Activated CD8-positive, alpha-beta T cell treated with anti-CD3 and anti-CD28 coated beads for 36 hours (primary cell): ENCODE results near the gene MDK. TPM values are rescaled to one million over a fixed set of nuclear protein-coding genes. Genes with fewer than 3 reads are reported as not detected.

Source experiments
- ATAC-seq: fragments of 200-7000 bp; cut with Tn5 transposase; one replicate; pipeline ENCODE4 v1.10.0; 2021; ENCODE audit warnings: mild to moderate bottlenecking, moderate library complexity
- CTCF ChIA-PET: fragments of 350-600 bp; sonication (Branson Sonifier 250); formaldehyde crosslinking; loops from one replicate; lab custom pipeline; 2021; ENCODE audit warnings: antibody characterized with exemption; lab: Charles Lee
- POLR2A ChIA-PET: fragments of 350-600 bp; sonication (Branson Sonifier 250); formaldehyde crosslinking; loops from one replicate; lab custom pipeline; 2021; ENCODE audit warnings: antibody characterized with exemption; lab: Charles Lee
- DNase-seq: peaks from one replicate; pipeline ENCODE4 v3.0.0-alpha.2; 2020
- H3K27ac Mint-ChIP-seq: one replicate; pipeline ENCODE4 v1.8.0; 2021; ENCODE audit warnings: mild to moderate bottlenecking, mixed read lengths
- H3K27me3 Mint-ChIP-seq: one replicate; pipeline ENCODE4 v1.8.0; 2021; ENCODE audit warnings: mixed read lengths
- H3K36me3 Mint-ChIP-seq: one replicate; pipeline ENCODE4 v1.8.0; 2021; ENCODE audit warnings: low read depth, mixed read lengths
- H3K4me1 Mint-ChIP-seq: one replicate; pipeline ENCODE4 v1.8.0; 2021; ENCODE audit warnings: low read depth, mixed read lengths
- H3K4me3 Mint-ChIP-seq: one replicate; pipeline ENCODE4 v1.8.0; 2021; ENCODE audit warnings: mild to moderate bottlenecking, moderate library complexity, mixed read lengths
- H3K9me3 Mint-ChIP-seq: one replicate; pipeline ENCODE4 v1.8.0; 2021; ENCODE audit warnings: mixed read lengths
- CTCF ChIP-seq: fragments of 200-600 bp; IDR thresholded peaks from one replicate; pipeline ENCODE4 v1.8.0; 2022; ENCODE audit warnings: antibody characterized with exemption, mild to moderate bottlenecking
- intact Hi-C: fragments of 100-400 bp; cut with micrococcal nuclease; formaldehyde crosslinking; loops from one replicate; pipeline ENCODE4 v1.10.0; 2022
- total RNA-seq, 2 experiments: library from RNA; stranded (reverse); gene quantifications; one replicate each; pipeline ENCODE4 v1.2.3, GENCODE V29; 2021

MDK gene
- total RNA-seq, 2 experiments from 2014 or later = 4.2 to 4.9 TPM

- Mint-ChIP-seq H3K36me3 (peaks cover 33% of the 10 kb centered on the region), H3K27ac (no peak overlapping the region), H3K27me3 (no peaks in the 10 kb centered on the region), H3K4me1 (peaks cover 36% of the 10 kb centered on the region), H3K4me3 (no peak overlapping the region), H3K9me3 (no peaks in the 10 kb centered on the region)
- ATAC-seq (no peak), DNase-seq (no peak)
- intact Hi-C loops = no loop called here
- TF ChIP-seq CTCF = no peak
- POLR2A ChIA-PET = no interaction called here
- CTCF ChIA-PET = no interaction called here
Observed at GRCh38 chr11:46417711-46418110, 36.2 kb downstream of the MDK start.

GRCh38 chr11:46418751-46419150, 37.3 kb downstream of the MDK start:
- peaks cover 34% of the 10 kb centered on the region for H3K4me1 Mint-ChIP-seq
- ChIA-PET POLR2A (no interaction called here), CTCF (no interaction called here)
- H3K36me3 Mint-ChIP-seq = peaks cover 35% of the 10 kb centered on the region
- H3K27me3 Mint-ChIP-seq = no peaks in the 10 kb centered on the region
- intact Hi-C loops = no loop called here
- ATAC-seq (no peak), DNase-seq (no peak)
- H3K4me3 Mint-ChIP-seq = no peak overlapping the region
- H3K9me3 Mint-ChIP-seq = no peaks in the 10 kb centered on the region
- TF ChIP-seq CTCF = no peak
- no peak overlapping the region for H3K27ac Mint-ChIP-seq

GRCh38 chr11:46420513-46420912, 39.0 kb downstream of the MDK start:
- peaks cover 21% of the 10 kb centered on the region for H3K36me3 Mint-ChIP-seq
- intact Hi-C loops = no loop called here
- H3K27ac Mint-ChIP-seq = no peak overlapping the region
- H3K4me3 Mint-ChIP-seq = no peak overlapping the region
- POLR2A ChIA-PET = no interaction called here
- H3K4me1 Mint-ChIP-seq = peaks cover 16% of the 10 kb centered on the region
- ATAC-seq = no peak
- no peaks in the 10 kb centered on the region for H3K9me3 Mint-ChIP-seq
- DNase-seq = no peak
- CTCF ChIA-PET = interaction anchor here (0.5 kb wide), 1 partner anchor 129 kb away, joined by 3 read pairs; no protein-coding TSS in a partner anchor
- H3K27me3 Mint-ChIP-seq = no peaks in the 10 kb centered on the region
- no peak for TF ChIP-seq CTCF

- POLR2A ChIA-PET = no interaction called here
Observed at GRCh38 chr11:46421257-46421880, 39.9 kb downstream of the MDK start.

More at GRCh38 chr11:46421257-46421880, 39.9 kb downstream of the MDK start:
- no peak overlapping the region for H3K4me3 Mint-ChIP-seq
- peaks cover 12% of the 10 kb centered on the region for H3K4me1 Mint-ChIP-seq
- ATAC-seq (no peak), DNase-seq (no peak)
- CTCF ChIA-PET = interaction anchor here (2.2 kb wide), 1 partner anchor 32 kb away, joined by 5 read pairs; no protein-coding TSS in a partner anchor
- intact Hi-C loops = no loop called here
- H3K9me3 Mint-ChIP-seq = no peaks in the 10 kb centered on the region
- H3K27me3 Mint-ChIP-seq = no peaks in the 10 kb centered on the region
- no peak overlapping the region for H3K27ac Mint-ChIP-seq
- peaks cover 18% of the 10 kb centered on the region for H3K36me3 Mint-ChIP-seq
- no peak for TF ChIP-seq CTCF
